ENCODE results near the gene PLEKHA1. TPM values are rescaled to one million over a fixed set of nuclear protein-coding genes. Genes with fewer than 3 reads are reported as not detected.

PLEKHA1 gene
- total and polyA plus RNA-seq, 8 donors, result 9.0 to 61.8 (median 19.6) TPM

- no peak for DNase-seq
- H3K27ac ChIP-seq, result peak overlapping the region in 1 of 5 donors; percentile 65
- no peaks in the 10 kb centered on the region for H3K27me3 ChIP-seq
- H3K9me3 ChIP-seq, result no peaks in the 10 kb centered on the region
- WGBS, 5 donors, result 64 to 77% (median 71%) methylated on average over 2 of the region's 2 CpGs
- H3K36me3 ChIP-seq, result no peaks in the 10 kb centered on the region
- intact Hi-C loops (cut with DNase I; ENCODE audit: low total_unique reads), result no loop called here
- TF ChIP-seq POLR2AphosphoS5 (IDR thresholded peaks at IDR 0.05) (peak in 1 of 3 donors; percentile 8), EP300 (IDR thresholded peaks at IDR 0.05) (no peak), CTCF (IDR thresholded peaks at IDR 0.05) (no peak)
- H3K4me1 ChIP-seq, result peaks cover 0 to 7% (median 0%) of the 10 kb centered on the region in 4 donors
- no peak overlapping the region for H3K4me3 ChIP-seq
Observed at GRCh38 chr10:122446668-122447423, 72.3 kb downstream of the PLEKHA1 start.

- no peaks in the 10 kb centered on the region for H3K9me3 ChIP-seq
- TF ChIP-seq EP300 (IDR thresholded peaks at IDR 0.05) (no peak), POLR2AphosphoS5 (IDR thresholded peaks at IDR 0.05) (no peak), CTCF (IDR thresholded peaks at IDR 0.05) (no peak), POLR2A (IDR thresholded peaks at IDR 0.05) (no peak)
- WGBS, 5 donors, result 75 to 87% (median 78%) methylated on average over 3 of the region's 3 CpGs
- intact Hi-C loops (cut with DNase I; ENCODE audit: low total_unique reads), result no loop called here
- H3K27ac ChIP-seq, result no peak overlapping the region
- no peak for DNase-seq
- H3K27me3 ChIP-seq, result no peaks in the 10 kb centered on the region
- no peak overlapping the region for H3K4me3 ChIP-seq
- no peaks in the 10 kb centered on the region for H3K36me3 ChIP-seq
- peaks cover 0 to 7% (median 0%) of the 10 kb centered on the region in 4 donors for H3K4me1 ChIP-seq
Observed at GRCh38 chr10:122448600-122448999, 74.1 kb downstream of the PLEKHA1 start.

GRCh38 chr10:122449153-122449552 is 74.6 kb downstream of the PLEKHA1 start:
- Histone ChIP-seq H3K27me3 (no peaks in the 10 kb centered on the region), H3K36me3 (no peaks in the 10 kb centered on the region), H3K27ac (no peak overlapping the region), H3K9me3 (no peaks in the 10 kb centered on the region), H3K4me3 (no peak overlapping the region), H3K4me1 (peaks cover 0 to 7% (median 0%) of the 10 kb centered on the region in 4 donors)
- intact Hi-C loops (cut with DNase I; ENCODE audit: low total_unique reads), result no loop called here
- WGBS, 5 donors, result 70 to 94% (median 85%) methylated on average over 4 of the region's 4 CpGs
- DNase-seq, result no peak
- no peak for TF ChIP-seq POLR2A (IDR thresholded peaks at IDR 0.05)
- no peak for TF ChIP-seq EP300 (IDR thresholded peaks at IDR 0.05)
- TF ChIP-seq POLR2AphosphoS5 (IDR thresholded peaks at IDR 0.05), result no peak
- TF ChIP-seq CTCF (IDR thresholded peaks at IDR 0.05), result no peak

GRCh38 chr10:122450353-122450990 is 76.0 kb downstream of the PLEKHA1 start:
- Histone ChIP-seq H3K4me1 (peaks cover 0 to 7% (median 0%) of the 10 kb centered on the region in 4 donors), H3K9me3 (no peaks in the 10 kb centered on the region), H3K27me3 (no peaks in the 10 kb centered on the region), H3K4me3 (no peak overlapping the region), H3K27ac (no peak overlapping the region), H3K36me3 (no peaks in the 10 kb centered on the region)
- 66 to 76% (median 74%) methylated on average over 14 of the region's 14 CpGs for WGBS, 5 donors
- intact Hi-C loops (cut with DNase I; ENCODE audit: low total_unique reads), result no loop called here
- no peak for DNase-seq
- TF ChIP-seq POLR2A (IDR thresholded peaks at IDR 0.05) (no peak), EP300 (IDR thresholded peaks at IDR 0.05) (no peak), CTCF (IDR thresholded peaks at IDR 0.05) (no peak), POLR2AphosphoS5 (IDR thresholded peaks at IDR 0.05) (no peak)

Data from stomach (tissue), 9 donors.